Neuronal stem cell (in vitro differentiated cells): ENCODE data around the gene KPNB1.
A peak's percentile ranks its signal among the peaks of the same experiment; 100 is the strongest.

Experiments
- DNase-seq: peaks from one replicate; pipeline ENCODE4 v3.0.0-alpha.2; 2013; ENCODE audit warnings: low spot score
- H2AFZ ChIP-seq: one replicate; pipeline ENCODE4 v1.6.1; 2013; ENCODE audit warnings: mild to moderate bottlenecking, low read length, inconsistent platforms
- H2AK5ac ChIP-seq: 2 replicates; pipeline ENCODE4 v1.6.1; 2013; ENCODE audit warnings: low read depth, mild to moderate bottlenecking, inconsistent platforms, low read length, moderate library complexity, mixed read lengths
- H2BK120ac ChIP-seq: 2 replicates; pipeline ENCODE4 v1.6.1; 2013; ENCODE audit warnings: low read depth, mild to moderate bottlenecking, inconsistent platforms, low read length, moderate library complexity, mixed read lengths
- H2BK12ac ChIP-seq: one replicate; pipeline ENCODE4 v1.6.1; 2013; ENCODE audit warnings: low read length, inconsistent platforms
- H2BK15ac ChIP-seq: 2 replicates; pipeline ENCODE4 v1.6.1; 2013; ENCODE audit warnings: mild to moderate bottlenecking, low read length, inconsistent platforms, mixed read lengths
- H2BK5ac ChIP-seq: one replicate; pipeline ENCODE4 v1.6.1; 2013; ENCODE audit warnings: inconsistent platforms, mild to moderate bottlenecking, low read length, moderate library complexity
- H3K14ac ChIP-seq: one replicate; pipeline ENCODE4 v1.6.1; 2013; ENCODE audit warnings: low read length, inconsistent platforms
- H3K18ac ChIP-seq: 2 replicates; pipeline ENCODE4 v1.6.1; 2013; ENCODE audit warnings: low read length, inconsistent platforms
- H3K23ac ChIP-seq: 2 replicates; pipeline ENCODE4 v1.6.1; 2013; ENCODE audit warnings: low read depth, mild to moderate bottlenecking, mixed read lengths, low read length, inconsistent platforms; ENCODE audit not compliant: poor library complexity
- H3K27ac ChIP-seq: replicated peaks from 3 replicates; pipeline ENCODE4 v1.5.1; 2013; ENCODE audit warnings: low read length, inconsistent platforms
- H3K27me3 ChIP-seq, 3 experiments: 2 replicates each; pipeline ENCODE4 v1.6.1; 2013; ENCODE audit warnings: low read length in 3 of 3, mild to moderate bottlenecking in 2 of 3, inconsistent platforms in 1 of 3, low read depth in 1 of 3, mixed read lengths in 1 of 3, moderate library complexity in 1 of 3; ENCODE audit not compliant: control insufficient read depth in 3 of 3, insufficient read depth in 3 of 3
- H3K36me3 ChIP-seq, 2 donors: replicated peaks in 1 of 2; 2 replicates each; pipeline ENCODE4 v1.6.1; 2013; ENCODE audit warnings: low read length in 2 of 2; ENCODE audit not compliant: control insufficient read depth in 2 of 2, insufficient read depth in 2 of 2
- H3K4ac ChIP-seq: 2 replicates; pipeline ENCODE4 v1.6.1; 2013; ENCODE audit warnings: inconsistent platforms, mild to moderate bottlenecking, low read length, moderate library complexity
- H3K4me1 ChIP-seq, 2 donors: 1 replicate in 1 of 2; 2 replicates in 1 of 2; pipeline ENCODE4 v1.6.1; 2013; ENCODE audit warnings: low read length in 2 of 2, low read depth in 1 of 2; ENCODE audit not compliant: control insufficient read depth in 2 of 2, insufficient read depth in 1 of 2
- H3K4me2 ChIP-seq: one replicate; pipeline ENCODE4 v1.6.1; 2013; ENCODE audit warnings: mild to moderate bottlenecking, low read length, inconsistent platforms; ENCODE audit not compliant: insufficient read depth, poor library complexity, severe bottlenecking
- H3K4me3 ChIP-seq, 2 donors: 2 replicates each; pipeline ENCODE4 v1.5.1; 2013; ENCODE audit warnings: low read length in 2 of 2, mild to moderate bottlenecking in 2 of 2, inconsistent platforms in 1 of 2, moderate library complexity in 1 of 2
- H3K79me1 ChIP-seq: one replicate; pipeline ENCODE4 v1.6.1; 2013; ENCODE audit warnings: low read depth, mild to moderate bottlenecking, inconsistent platforms, low read length, moderate library complexity
- H3K9ac ChIP-seq: one replicate; pipeline ENCODE4 v1.6.1; 2013; ENCODE audit warnings: mild to moderate bottlenecking, low read depth, low read length, inconsistent platforms; ENCODE audit not compliant: poor library complexity
- H3K9me3 ChIP-seq, 2 donors: replicated peaks in 1 of 2; 2 replicates each; pipeline versions ENCODE3 to v1.6.1; 2013; ENCODE audit warnings: low read length in 2 of 2, mild to moderate bottlenecking in 2 of 2, inconsistent platforms in 1 of 2, low read depth in 1 of 2, mixed read lengths in 1 of 2, moderate library complexity in 1 of 2; ENCODE audit not compliant: control insufficient read depth in 2 of 2, insufficient read depth in 1 of 2
- H4K8ac ChIP-seq: one replicate; pipeline ENCODE4 v1.6.1; 2013; ENCODE audit warnings: low read depth, mild to moderate bottlenecking, inconsistent platforms, low read length, moderate library complexity
- H4K91ac ChIP-seq: one replicate; pipeline ENCODE4 v1.6.1; 2013; ENCODE audit warnings: low read length, low read depth, mild to moderate bottlenecking, inconsistent platforms; ENCODE audit not compliant: poor library complexity
- WGBS, 2 donors: extraction: QIAGEN DNeasy Blood & Tissue Kit; methylation state at CpG; one replicate each; pipeline ENCODE4 v1.1.7; 2013; ENCODE audit warnings: missing lambda C conversion rate in 2 of 2, mixed read lengths in 1 of 2; ENCODE audit not compliant: insufficient read length in 2 of 2, insufficient replicate concordance in 1 of 2; ENCODE audit errors: extremely low coverage in 2 of 2; 5-methylcytosine and 5-hydroxymethylcytosine counted together

The KPNB1 gene

DNA sequence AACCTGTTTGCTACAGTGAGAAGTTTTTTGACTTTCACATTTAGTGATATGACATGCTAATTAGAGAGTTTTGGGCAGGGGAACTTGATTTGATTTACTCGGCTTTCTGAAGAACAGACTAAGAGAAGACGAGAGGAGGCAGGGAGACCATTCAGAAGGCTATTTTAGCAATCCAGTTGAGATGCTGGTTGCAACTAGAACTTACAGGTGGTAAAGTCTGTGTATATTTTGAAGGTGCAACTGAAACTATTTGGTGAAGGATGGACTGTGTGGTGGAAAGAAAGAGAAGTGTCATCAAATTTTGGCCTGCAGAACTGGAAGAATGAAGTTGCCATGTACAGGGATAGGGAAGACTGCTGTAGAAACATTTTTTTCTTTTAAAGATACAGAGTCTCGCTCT lies 42.2 kb upstream of the KPNB1 start:
- no peaks in the 10 kb centered on the region for H3K27me3 ChIP-seq
- no CpG with 5 or more reads among the region's 3 CpGs for WGBS, 2 donors
- DNase-seq = no peak
- no peak overlapping the region for H4K91ac ChIP-seq
- H3K23ac ChIP-seq = no peak overlapping the region
- no peak overlapping the region for H2BK12ac ChIP-seq
- no peak overlapping the region for H2BK5ac ChIP-seq
- no peak overlapping the region for H4K8ac ChIP-seq
- H3K9ac ChIP-seq = no peak overlapping the region
- H2BK120ac ChIP-seq = no peak overlapping the region
- H3K4me2 ChIP-seq = no peak overlapping the region
- no peak overlapping the region for H3K4ac ChIP-seq
- peaks cover 12 to 89% of the 10 kb centered on the region in 2 donors for H3K36me3 ChIP-seq
- peaks cover 0 to 2% of the 10 kb centered on the region in 2 donors for H3K4me1 ChIP-seq
- H2BK15ac ChIP-seq = no peak overlapping the region
- no peak overlapping the region for H2AFZ ChIP-seq
- H3K79me1 ChIP-seq = no peaks in the 10 kb centered on the region
- no peak overlapping the region for H2AK5ac ChIP-seq
- no peak overlapping the region for H3K14ac ChIP-seq
- H3K4me3 ChIP-seq = no peak overlapping the region
- H3K9me3 ChIP-seq = no peaks in the 10 kb centered on the region
- no peak overlapping the region for H3K27ac ChIP-seq
- no peak overlapping the region for H3K18ac ChIP-seq

DNA sequence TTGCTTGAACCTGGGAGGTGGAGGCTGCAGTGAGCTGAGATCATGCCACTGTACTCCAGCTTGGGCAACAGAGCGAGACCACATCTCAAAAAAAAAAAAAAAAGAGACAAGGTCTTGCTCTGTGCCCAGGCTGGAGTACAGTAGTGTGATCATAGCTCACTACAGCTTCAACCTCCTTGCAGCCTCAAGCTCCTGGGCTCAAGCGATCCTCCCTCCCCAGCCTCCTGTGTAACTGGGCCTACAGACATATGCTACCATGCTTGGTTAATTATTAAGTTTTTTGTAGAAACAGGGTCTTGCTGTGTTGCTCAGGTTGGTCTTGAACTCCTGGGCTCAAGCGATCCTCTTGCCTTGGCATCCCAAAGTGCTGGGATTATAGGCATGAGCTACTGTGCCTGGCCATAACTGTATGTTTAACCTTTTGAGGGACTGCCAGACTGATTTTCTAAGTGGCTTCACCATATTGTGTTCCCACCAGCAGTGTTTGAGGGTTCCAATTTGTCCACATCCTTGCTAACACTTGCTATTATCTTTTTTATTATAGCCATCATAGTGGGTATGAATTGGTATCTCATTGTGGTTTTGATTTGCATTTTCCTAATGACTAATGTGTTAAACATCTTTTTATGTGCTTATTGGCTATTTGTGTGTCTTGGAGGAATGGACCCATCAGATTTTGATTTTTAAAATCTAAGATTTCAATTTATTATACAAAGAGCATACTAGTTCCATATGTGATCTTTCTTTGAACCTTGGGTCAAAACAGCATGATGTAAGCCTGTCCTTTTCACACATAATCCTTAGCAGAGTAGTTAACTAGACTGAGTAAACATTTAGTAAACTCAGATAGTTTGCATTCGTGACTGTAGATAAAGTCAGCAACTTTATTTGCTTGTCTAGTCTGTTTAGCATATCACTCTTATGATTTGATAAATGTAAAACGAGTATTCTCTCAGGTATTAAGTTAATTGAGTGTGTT lies 38.1 kb upstream of the KPNB1 start:
- Histone ChIP-seq H3K18ac (no peak overlapping the region), H3K27ac (no peak overlapping the region), H2AK5ac (no peak overlapping the region), H2BK120ac (no peak overlapping the region), H3K36me3 (peaks cover 11 to 84% of the 10 kb centered on the region in 2 donors), H4K91ac (no peak overlapping the region), H3K4ac (no peak overlapping the region), H3K79me1 (no peaks in the 10 kb centered on the region), H3K4me2 (no peak overlapping the region), H2BK12ac (no peak overlapping the region), H2AFZ (no peak overlapping the region), H3K27me3 (no peaks in the 10 kb centered on the region), H3K23ac (no peak overlapping the region), H3K9me3 (no peaks in the 10 kb centered on the region), H3K4me1 (no peaks in the 10 kb centered on the region), H4K8ac (no peak overlapping the region), H3K4me3 (no peak overlapping the region), H2BK15ac (no peak overlapping the region), H2BK5ac (no peak overlapping the region), H3K14ac (no peak overlapping the region), H3K9ac (no peak overlapping the region)
- WGBS, 2 donors = no CpG with 5 or more reads among the region's 5 CpGs
- DNase-seq = no peak

DNA sequence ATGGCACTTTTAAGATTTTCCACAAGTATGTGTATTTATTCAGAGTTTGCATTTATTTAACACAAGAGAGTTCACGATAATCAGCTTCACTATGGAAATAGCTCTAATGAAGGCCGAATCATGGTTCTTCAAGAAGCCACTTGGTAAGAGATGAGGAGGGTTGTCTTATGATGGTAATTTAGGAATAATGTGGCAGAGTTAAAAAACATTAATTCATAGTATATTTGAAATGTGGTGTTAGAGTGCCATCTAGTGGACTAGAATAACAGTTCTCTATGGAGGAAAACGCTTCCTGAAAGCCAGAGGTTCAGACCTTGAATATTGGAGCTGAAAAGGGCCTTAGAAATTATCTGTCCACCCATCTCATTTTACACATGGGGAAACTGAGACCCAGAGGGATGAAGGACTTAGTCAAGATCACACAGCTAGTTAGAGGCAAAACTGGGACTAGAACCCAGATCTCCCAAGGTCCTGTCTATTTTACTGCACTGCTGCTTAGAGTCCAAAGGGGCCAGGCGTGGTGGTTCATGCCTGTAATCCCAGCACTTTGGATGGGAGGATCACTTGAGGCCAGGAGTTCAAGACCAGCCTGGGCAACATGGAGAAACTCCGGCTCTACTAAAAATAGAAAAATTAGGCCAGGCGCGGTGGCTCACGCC lies 33.8 kb upstream of the KPNB1 start:
- Histone ChIP-seq H2BK120ac (no peak overlapping the region), H2BK12ac (no peak overlapping the region), H2BK5ac (no peak overlapping the region), H3K27ac (no peak overlapping the region), H3K27me3 (no peaks in the 10 kb centered on the region), H3K23ac (no peak overlapping the region), H3K4ac (no peak overlapping the region), H3K9ac (no peak overlapping the region), H3K4me2 (no peak overlapping the region), H3K18ac (no peak overlapping the region), H3K4me1 (no peaks in the 10 kb centered on the region), H3K79me1 (no peaks in the 10 kb centered on the region), H2BK15ac (no peak overlapping the region), H4K8ac (no peak overlapping the region), H2AFZ (no peak overlapping the region), H3K4me3 (no peak overlapping the region), H3K36me3 (peaks cover 11 to 90% of the 10 kb centered on the region in 2 donors), H3K14ac (no peak overlapping the region), H3K9me3 (no peaks in the 10 kb centered on the region), H2AK5ac (no peak overlapping the region), H4K91ac (no peak overlapping the region)
- no CpG with 5 or more reads among the region's 8 CpGs for WGBS, 2 donors
- peak; percentile 49 for DNase-seq

DNA sequence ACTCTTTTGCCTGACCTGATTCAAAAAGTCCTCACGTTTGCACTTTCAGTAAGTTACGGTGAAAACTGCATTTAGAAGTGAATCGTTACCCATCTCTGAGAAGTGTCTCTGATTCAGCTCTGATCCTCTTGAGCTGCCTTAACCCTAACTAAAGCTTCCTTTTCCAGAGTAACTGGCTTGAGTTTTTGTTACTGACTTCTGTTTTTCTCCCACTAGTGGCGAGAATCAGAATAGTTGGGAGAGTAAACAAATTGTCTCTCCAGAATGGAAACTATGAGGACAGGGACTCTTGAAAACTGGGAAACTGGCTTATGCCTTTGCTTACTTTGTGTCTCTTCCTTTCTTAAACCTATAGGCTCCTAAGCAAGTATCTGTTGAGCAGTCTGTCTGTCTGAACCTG lies 31.3 kb upstream of the KPNB1 start:
- no peak overlapping the region for H3K27ac ChIP-seq

More for the DNA sequence above, 31.3 kb upstream of the KPNB1 start:
- Histone ChIP-seq H3K18ac (no peak overlapping the region), H3K9ac (no peak overlapping the region), H3K4ac (no peak overlapping the region), H2BK5ac (no peak overlapping the region), H4K8ac (no peak overlapping the region), H2AK5ac (no peak overlapping the region), H2BK120ac (no peak overlapping the region), H3K4me2 (no peak overlapping the region), H2BK15ac (no peak overlapping the region), H3K36me3 (peaks cover 11 to 93% of the 10 kb centered on the region in 2 donors), H3K79me1 (no peaks in the 10 kb centered on the region), H3K9me3 (no peaks in the 10 kb centered on the region), H4K91ac (no peak overlapping the region), H2AFZ (no peak overlapping the region), H3K4me3 (no peak overlapping the region), H3K23ac (no peak overlapping the region), H2BK12ac (no peak overlapping the region), H3K27me3 (no peaks in the 10 kb centered on the region), H3K14ac (no peak overlapping the region), H3K4me1 (peaks cover 3 to 13% of the 10 kb centered on the region in 2 donors)
- DNase-seq = no peak
- no CpG with 5 or more reads among the region's 4 CpGs for WGBS, 2 donors
